HepG2 (cell line): ENCODE results near the gene KCNH1.

Experiments
- CEBPB ChIP-seq: IDR thresholded peaks from 2 replicates; pipeline ENCODE4 v1.6.1; 2011; ENCODE audit warnings: low read depth, low read length, improper control_type of control experiment, borderline replicate concordance
- MEIS2 ChIP-seq: sonication (generic); formaldehyde crosslinking; IDR thresholded peaks from 2 replicates; pipeline ENCODE4 v1.9.0; 2021; ENCODE audit warnings: mild to moderate bottlenecking, missing genetic modification reagents
- THAP7 ChIP-seq: sonication (generic); formaldehyde crosslinking; IDR thresholded peaks from 2 replicates; pipeline ENCODE4 v1.8.1; 2023; ENCODE audit warnings: mild to moderate bottlenecking, missing genetic modification reagents
- ZNF121 ChIP-seq: sonication (generic); formaldehyde crosslinking; IDR thresholded peaks from 2 replicates; pipeline ENCODE4 v1.5.0; 2020; ENCODE audit warnings: mild to moderate bottlenecking, missing genetic modification reagents
- ZNF331 ChIP-seq: sonication (generic); formaldehyde crosslinking; IDR thresholded peaks from 2 replicates; pipeline ENCODE4 v1.4.0; 2020; ENCODE audit warnings: missing genetic modification reagents
- ZNF605 ChIP-seq: sonication (generic); formaldehyde crosslinking; IDR thresholded peaks from 2 replicates; pipeline ENCODE4 v1.8.0; 2022; ENCODE audit warnings: mild to moderate bottlenecking, missing genetic modification reagents
- ZNF609 ChIP-seq: sonication (generic); formaldehyde crosslinking; IDR thresholded peaks from 2 replicates; pipeline ENCODE4 v1.4.0; 2020; ENCODE audit warnings: mild to moderate bottlenecking, missing genetic modification reagents, borderline replicate concordance
- ZNF788 ChIP-seq: sonication (generic); formaldehyde crosslinking; IDR thresholded peaks from 2 replicates; pipeline ENCODE4 v1.5.0; 2020; ENCODE audit warnings: mild to moderate bottlenecking, missing genetic modification reagents, borderline replicate concordance
- TF ChIP-seq, protein P1 (sequence below): sonication (generic); formaldehyde crosslinking; IDR thresholded peaks from 2 replicates; pipeline ENCODE4 v1.5.0; 2020; ENCODE audit warnings: mild to moderate bottlenecking, missing genetic modification reagents, moderate library complexity
- TF ChIP-seq, protein P2 (sequence below): sonication (generic); formaldehyde crosslinking; IDR thresholded peaks from 2 replicates; pipeline ENCODE4 v1.4.0; 2020; ENCODE audit warnings: missing genetic modification reagents, borderline replicate concordance
- TF ChIP-seq, protein P3 (sequence below): sonication (generic); formaldehyde crosslinking; IDR thresholded peaks from 2 replicates; pipeline ENCODE4 v1.5.1; 2020; ENCODE audit warnings: mild to moderate bottlenecking, missing genetic modification reagents, borderline replicate concordance
- TF ChIP-seq, protein P4 (sequence below): sonication (generic); formaldehyde crosslinking; IDR thresholded peaks from 2 replicates; pipeline ENCODE4 v1.4.0; 2020; ENCODE audit warnings: mild to moderate bottlenecking, missing genetic modification reagents

GRCh38 chr1:211007830-211008229 is 126.1 kb downstream of the KCNH1 start:
- TF ChIP-seq, protein P1, sequence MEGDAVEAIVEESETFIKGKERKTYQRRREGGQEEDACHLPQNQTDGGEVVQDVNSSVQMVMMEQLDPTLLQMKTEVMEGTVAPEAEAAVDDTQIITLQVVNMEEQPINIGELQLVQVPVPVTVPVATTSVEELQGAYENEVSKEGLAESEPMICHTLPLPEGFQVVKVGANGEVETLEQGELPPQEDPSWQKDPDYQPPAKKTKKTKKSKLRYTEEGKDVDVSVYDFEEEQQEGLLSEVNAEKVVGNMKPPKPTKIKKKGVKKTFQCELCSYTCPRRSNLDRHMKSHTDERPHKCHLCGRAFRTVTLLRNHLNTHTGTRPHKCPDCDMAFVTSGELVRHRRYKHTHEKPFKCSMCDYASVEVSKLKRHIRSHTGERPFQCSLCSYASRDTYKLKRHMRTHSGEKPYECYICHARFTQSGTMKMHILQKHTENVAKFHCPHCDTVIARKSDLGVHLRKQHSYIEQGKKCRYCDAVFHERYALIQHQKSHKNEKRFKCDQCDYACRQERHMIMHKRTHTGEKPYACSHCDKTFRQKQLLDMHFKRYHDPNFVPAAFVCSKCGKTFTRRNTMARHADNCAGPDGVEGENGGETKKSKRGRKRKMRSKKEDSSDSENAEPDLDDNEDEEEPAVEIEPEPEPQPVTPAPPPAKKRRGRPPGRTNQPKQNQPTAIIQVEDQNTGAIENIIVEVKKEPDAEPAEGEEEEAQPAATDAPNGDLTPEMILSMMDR (CRISPR knock-in tag), result no peak
- TF ChIP-seq CEBPB (no peak), THAP7 (CRISPR knock-in tag) (no peak), ZNF121 (CRISPR knock-in tag) (no peak), ZNF331 (CRISPR knock-in tag) (no peak), ZNF788 (CRISPR knock-in tag) (no peak), ZNF605 (CRISPR knock-in tag) (no peak), ZNF609 (CRISPR knock-in tag) (no peak), MEIS2 (CRISPR knock-in tag) (no peak)
- TF ChIP-seq, protein P2, sequence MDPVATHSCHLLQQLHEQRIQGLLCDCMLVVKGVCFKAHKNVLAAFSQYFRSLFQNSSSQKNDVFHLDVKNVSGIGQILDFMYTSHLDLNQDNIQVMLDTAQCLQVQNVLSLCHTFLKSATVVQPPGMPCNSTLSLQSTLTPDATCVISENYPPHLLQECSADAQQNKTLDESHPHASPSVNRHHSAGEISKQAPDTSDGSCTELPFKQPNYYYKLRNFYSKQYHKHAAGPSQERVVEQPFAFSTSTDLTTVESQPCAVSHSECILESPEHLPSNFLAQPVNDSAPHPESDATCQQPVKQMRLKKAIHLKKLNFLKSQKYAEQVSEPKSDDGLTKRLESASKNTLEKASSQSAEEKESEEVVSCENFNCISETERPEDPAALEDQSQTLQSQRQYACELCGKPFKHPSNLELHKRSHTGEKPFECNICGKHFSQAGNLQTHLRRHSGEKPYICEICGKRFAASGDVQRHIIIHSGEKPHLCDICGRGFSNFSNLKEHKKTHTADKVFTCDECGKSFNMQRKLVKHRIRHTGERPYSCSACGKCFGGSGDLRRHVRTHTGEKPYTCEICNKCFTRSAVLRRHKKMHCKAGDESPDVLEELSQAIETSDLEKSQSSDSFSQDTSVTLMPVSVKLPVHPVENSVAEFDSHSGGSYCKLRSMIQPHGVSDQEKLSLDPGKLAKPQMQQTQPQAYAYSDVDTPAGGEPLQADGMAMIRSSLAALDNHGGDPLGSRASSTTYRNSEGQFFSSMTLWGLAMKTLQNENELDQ (CRISPR knock-in tag), result no peak
- TF ChIP-seq, protein P3, sequence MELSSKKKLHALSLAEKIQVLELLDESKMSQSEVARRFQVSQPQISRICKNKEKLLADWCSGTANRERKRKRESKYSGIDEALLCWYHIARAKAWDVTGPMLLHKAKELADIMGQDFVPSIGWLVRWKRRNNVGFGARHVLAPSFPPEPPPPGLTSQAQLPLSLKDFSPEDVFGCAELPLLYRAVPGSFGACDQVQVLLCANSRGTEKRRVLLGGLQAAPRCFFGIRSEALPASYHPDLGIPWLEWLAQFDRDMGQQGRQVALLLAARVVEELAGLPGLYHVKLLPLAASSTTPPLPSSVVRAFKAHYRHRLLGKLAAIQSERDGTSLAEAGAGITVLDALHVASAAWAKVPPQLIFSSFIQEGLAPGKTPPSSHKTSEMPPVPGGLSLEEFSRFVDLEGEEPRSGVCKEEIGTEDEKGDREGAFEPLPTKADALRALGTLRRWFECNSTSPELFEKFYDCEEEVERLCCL (CRISPR knock-in tag), result no peak
- TF ChIP-seq, protein P4, sequence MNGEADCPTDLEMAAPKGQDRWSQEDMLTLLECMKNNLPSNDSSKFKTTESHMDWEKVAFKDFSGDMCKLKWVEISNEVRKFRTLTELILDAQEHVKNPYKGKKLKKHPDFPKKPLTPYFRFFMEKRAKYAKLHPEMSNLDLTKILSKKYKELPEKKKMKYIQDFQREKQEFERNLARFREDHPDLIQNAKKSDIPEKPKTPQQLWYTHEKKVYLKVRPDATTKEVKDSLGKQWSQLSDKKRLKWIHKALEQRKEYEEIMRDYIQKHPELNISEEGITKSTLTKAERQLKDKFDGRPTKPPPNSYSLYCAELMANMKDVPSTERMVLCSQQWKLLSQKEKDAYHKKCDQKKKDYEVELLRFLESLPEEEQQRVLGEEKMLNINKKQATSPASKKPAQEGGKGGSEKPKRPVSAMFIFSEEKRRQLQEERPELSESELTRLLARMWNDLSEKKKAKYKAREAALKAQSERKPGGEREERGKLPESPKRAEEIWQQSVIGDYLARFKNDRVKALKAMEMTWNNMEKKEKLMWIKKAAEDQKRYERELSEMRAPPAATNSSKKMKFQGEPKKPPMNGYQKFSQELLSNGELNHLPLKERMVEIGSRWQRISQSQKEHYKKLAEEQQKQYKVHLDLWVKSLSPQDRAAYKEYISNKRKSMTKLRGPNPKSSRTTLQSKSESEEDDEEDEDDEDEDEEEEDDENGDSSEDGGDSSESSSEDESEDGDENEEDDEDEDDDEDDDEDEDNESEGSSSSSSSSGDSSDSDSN (CRISPR knock-in tag), result no peak
